ENCODE data around the gene RER1.

Gene RER1

DNA sequence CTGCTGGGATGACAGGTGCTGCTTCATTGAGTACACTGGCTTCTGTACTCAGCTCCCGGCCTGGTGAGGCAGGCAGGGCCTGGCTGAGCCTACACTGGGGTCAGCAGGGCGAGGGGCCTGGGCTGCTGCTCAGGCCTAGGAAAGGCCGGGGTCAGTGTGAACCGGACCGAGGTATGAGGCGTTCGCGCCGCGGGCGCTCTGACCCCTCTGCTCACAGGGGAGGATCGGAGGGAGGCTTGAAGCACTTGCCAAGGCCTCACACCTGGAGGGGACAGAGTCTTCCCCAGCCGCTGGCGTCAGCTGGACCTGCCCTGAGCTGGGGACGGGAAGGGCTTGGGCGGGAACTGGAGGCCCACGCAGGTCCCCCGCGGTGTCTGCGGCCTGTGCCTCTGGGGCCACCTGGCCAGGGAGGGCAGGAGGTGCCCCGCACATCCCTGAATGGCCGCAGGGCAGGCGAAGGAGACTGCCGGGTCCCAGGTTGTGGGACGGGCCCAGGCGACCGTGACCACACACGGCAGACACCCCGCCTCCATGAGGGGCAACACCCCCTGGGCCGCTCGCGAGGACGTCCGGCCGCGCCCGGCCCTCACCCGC, 20.3 kb downstream of the RER1 start:
- TF ChIP-seq, protein P1, sequence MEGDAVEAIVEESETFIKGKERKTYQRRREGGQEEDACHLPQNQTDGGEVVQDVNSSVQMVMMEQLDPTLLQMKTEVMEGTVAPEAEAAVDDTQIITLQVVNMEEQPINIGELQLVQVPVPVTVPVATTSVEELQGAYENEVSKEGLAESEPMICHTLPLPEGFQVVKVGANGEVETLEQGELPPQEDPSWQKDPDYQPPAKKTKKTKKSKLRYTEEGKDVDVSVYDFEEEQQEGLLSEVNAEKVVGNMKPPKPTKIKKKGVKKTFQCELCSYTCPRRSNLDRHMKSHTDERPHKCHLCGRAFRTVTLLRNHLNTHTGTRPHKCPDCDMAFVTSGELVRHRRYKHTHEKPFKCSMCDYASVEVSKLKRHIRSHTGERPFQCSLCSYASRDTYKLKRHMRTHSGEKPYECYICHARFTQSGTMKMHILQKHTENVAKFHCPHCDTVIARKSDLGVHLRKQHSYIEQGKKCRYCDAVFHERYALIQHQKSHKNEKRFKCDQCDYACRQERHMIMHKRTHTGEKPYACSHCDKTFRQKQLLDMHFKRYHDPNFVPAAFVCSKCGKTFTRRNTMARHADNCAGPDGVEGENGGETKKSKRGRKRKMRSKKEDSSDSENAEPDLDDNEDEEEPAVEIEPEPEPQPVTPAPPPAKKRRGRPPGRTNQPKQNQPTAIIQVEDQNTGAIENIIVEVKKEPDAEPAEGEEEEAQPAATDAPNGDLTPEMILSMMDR (IDR thresholded peaks at IDR 0.05; ENCODE audit: low read depth, low read length, missing control alignments): no peak
- DNase-seq: no peak
- H3K4me3 ChIP-seq (ENCODE audit: low read depth, low read length): peak overlapping the region; percentile 84

DNA sequence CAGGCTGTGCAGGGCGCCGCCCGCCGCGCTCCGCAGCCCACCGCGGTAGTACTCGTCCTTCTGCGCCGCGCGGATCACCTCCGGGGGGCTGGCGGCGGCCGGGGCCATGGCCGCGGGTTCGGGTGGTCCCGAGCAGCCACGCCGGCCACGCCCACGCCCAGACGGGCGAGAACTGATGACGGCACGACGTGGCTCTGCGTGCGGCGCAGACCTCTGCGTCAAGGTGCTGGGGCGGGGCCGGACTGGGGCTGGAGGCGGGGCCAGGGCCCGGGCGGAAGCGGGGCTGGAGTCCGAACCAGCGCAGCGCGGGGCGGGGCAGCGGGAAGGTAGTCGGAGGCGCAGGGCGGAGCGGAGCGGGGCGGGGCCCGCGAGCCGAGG, 20.7 kb downstream of the RER1 start, which contains the start of gene PEX10:
TSS of gene PEX10 (minus strand) at position 170 of the 378 bp plus-strand sequence. CDS start at position 108, 62 bp downstream.
- Histone ChIP-seq H3K27me3 (replicated peaks) (no peaks in the 10 kb centered on the region), H3K4me3 (ENCODE audit: low read depth, low read length) (peak within 1 kb of the TSS; percentile 84), H3K36me3 (replicated peaks) (no peaks in the 10 kb centered on the region), H3K27ac (peak within 1 kb of the TSS; percentile 69)
- TF ChIP-seq, protein P1 (IDR thresholded peaks at IDR 0.05; ENCODE audit: low read depth, low read length, missing control alignments): no peak
- peak; percentile 93 for DNase-seq
- in situ Hi-C loops (cut with HindIII; ENCODE audit: low pct_ligation_motif_present, low sequenced_read_pairs): loop anchor here (25.0 kb wide), 1 partner anchor 100 kb away; no protein-coding TSS in a partner anchor

More for the DNA sequence above, 20.3 kb downstream of the RER1 start:
- Histone ChIP-seq H3K27me3 (replicated peaks) (no peaks in the 10 kb centered on the region), H3K36me3 (replicated peaks) (no peaks in the 10 kb centered on the region), H3K27ac (peak overlapping the region; percentile 69)
- in situ Hi-C loops (cut with HindIII; ENCODE audit: low pct_ligation_motif_present, low sequenced_read_pairs): loop anchor here (25.0 kb wide), 1 partner anchor 100 kb away; no protein-coding TSS in a partner anchor

DNA sequence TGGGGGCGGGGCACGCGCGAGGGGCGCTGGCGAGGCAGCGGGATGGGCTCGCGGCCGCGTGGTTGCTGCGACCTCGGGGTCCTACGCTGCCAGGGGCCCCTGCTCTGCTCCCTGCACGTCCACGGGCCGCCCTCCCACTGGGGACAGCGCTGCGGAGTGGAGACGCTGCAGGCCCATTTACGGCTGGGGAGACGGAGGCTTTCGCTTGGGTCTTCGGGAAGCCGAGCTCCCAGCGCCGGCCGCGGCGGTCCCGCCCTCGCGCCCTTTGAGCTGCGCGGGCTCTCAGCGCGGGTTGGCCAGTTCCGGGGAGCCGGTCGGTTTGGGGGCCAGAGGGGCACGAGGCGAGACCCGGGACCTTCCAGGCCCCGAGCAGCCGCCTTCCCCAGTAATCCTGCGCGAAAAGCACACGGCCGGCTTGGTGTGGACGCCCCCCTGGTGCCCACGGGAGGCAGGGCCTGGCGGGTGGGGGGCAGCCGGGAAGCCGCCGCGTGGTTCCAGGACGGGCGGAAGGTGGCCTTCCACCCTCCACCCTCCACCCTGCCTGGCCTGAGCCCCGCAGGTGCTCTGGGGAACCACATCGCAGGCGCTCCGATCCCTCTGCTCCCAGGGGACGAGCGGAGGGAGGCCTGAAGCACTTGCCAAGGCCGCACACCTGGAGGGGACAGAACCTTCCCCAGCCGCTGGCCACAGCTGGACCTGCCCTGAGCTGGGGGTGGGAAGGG, 21.3 kb downstream of the RER1 start:
- in situ Hi-C loops (cut with HindIII; ENCODE audit: low pct_ligation_motif_present, low sequenced_read_pairs): loop anchor here (25.0 kb wide), 1 partner anchor 99 kb away; no protein-coding TSS in a partner anchor
- H3K27ac ChIP-seq: peak overlapping the region; percentile 9
- no peak for DNase-seq

DNA sequence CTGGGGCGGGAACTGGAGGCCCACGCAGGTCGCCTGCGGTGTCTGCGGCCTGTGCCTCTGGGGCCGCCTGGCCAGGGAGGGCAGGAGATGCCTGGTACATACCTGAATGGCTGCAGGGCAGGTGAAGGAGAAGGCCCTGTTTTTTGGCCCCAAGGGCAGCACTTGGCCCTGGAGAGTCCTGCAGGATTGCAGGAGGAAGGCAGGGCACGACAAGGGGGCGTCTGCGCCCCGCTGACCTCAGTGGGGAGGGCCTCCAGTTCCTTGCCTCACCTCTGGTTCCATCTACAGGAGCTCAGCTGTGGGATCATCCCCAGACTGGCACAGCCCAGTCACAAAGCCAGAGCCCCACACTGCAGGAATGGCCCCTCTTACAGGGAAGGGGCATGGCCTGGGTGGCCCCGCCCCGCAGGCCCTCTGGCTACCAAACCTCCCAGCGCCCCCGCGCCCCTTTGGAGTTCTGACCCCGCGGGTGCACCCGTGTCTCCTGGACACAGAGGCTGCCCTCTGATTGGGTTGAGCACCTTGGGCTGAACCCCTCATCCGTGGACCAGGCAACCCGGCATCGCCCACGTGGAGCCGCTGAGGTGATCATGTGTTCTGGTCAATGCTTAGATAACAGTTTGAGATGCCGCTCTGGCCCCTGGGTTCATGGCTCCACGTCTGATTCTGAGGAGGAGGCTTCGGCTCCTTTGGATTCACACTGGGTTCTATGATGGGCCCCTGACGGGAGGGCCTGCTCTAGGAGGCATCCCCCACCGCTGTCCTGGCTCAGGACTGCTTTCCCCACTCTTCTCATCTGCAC, 22.1 kb downstream of the RER1 start:
- Histone ChIP-seq H3K4me3 (ENCODE audit: low read depth, low read length) (peak overlapping the region; percentile 70), H3K27ac (no peak overlapping the region), H3K36me3 (replicated peaks) (no peaks in the 10 kb centered on the region), H3K27me3 (replicated peaks) (no peaks in the 10 kb centered on the region)
- TF ChIP-seq, protein P1 (IDR thresholded peaks at IDR 0.05; ENCODE audit: low read depth, low read length, missing control alignments): no peak
- no peak for DNase-seq
- in situ Hi-C loops (cut with HindIII; ENCODE audit: low pct_ligation_motif_present, low sequenced_read_pairs): loop anchor here (25.0 kb wide), 1 partner anchor 99 kb away; no protein-coding TSS in a partner anchor

More for the DNA sequence above, 21.3 kb downstream of the RER1 start:
- H3K27me3 ChIP-seq (replicated peaks): no peaks in the 10 kb centered on the region
- no peaks in the 10 kb centered on the region for H3K36me3 ChIP-seq (replicated peaks)
- H3K4me3 ChIP-seq (ENCODE audit: low read depth, low read length): peak overlapping the region; percentile 70
- TF ChIP-seq, protein P1 (IDR thresholded peaks at IDR 0.05; ENCODE audit: low read depth, low read length, missing control alignments): no peak

DNA sequence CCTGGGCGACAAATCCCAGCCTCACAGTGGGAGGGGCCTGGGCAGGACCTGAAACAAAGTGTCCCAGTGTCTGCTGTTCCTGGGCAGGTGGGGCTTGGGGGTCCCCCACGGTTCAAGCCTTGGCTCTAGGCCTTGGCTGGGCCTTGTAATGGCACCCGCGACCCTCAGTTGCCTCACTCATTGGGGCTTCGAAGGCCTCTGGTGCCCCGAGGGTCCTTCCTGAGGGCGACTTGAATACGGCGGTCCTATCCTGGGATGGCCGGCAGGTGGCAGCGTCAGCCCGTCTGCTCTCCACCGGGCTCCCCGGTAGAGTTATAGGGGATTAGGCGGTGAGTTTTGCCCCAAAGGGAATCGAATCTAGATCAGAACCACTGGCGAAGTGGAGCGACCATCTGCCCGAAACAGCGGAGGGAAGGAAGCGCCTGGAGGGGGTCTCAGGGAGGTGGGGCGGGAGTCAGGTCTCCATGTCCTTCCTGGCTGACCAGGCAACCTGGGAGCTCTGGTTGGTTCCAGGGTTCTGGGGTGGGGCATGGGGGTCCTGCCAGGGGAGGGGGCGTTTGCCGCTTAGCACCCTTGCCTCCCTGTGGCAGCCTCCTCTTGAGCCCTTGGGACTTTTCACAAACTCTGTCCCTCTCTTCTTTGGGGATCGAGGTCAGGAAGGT, 22.8 kb downstream of the RER1 start:
- H3K27me3 ChIP-seq (replicated peaks): no peaks in the 10 kb centered on the region
- DNase-seq: peak; percentile 47
- H3K4me3 ChIP-seq (ENCODE audit: low read depth, low read length): no peak overlapping the region
- TF ChIP-seq, protein P1 (IDR thresholded peaks at IDR 0.05; ENCODE audit: low read depth, low read length, missing control alignments): peak; percentile 92
- in situ Hi-C loops (cut with HindIII; ENCODE audit: low pct_ligation_motif_present, low sequenced_read_pairs): loop anchor here (25.0 kb wide), 1 partner anchor 98 kb away; no protein-coding TSS in a partner anchor
- no peaks in the 10 kb centered on the region for H3K36me3 ChIP-seq (replicated peaks)
- no peak overlapping the region for H3K27ac ChIP-seq
